ENCODE measurements around the gene METAP1D.

Gene METAP1D

GRCh38 chr2:172093416-172094293 lies 93.9 kb downstream of the METAP1D start:
- no peak for DNase-seq

- no peak for DNase-seq
These were observed 94.8 kb downstream of the METAP1D start for GRCh38 chr2:172094294-172095145.

- DNase-seq = peak in 3 of 4 experiments; percentile 27 to 62 (median 48)
These were observed 95.6 kb downstream of the METAP1D start for GRCh38 chr2:172095146-172095904.

- DNase-seq = no peak
These were observed 96.3 kb downstream of the METAP1D start for GRCh38 chr2:172095905-172096625.

- DNase-seq = no peak
These were observed 97.1 kb downstream of the METAP1D start for GRCh38 chr2:172096626-172097547.

DNA sequence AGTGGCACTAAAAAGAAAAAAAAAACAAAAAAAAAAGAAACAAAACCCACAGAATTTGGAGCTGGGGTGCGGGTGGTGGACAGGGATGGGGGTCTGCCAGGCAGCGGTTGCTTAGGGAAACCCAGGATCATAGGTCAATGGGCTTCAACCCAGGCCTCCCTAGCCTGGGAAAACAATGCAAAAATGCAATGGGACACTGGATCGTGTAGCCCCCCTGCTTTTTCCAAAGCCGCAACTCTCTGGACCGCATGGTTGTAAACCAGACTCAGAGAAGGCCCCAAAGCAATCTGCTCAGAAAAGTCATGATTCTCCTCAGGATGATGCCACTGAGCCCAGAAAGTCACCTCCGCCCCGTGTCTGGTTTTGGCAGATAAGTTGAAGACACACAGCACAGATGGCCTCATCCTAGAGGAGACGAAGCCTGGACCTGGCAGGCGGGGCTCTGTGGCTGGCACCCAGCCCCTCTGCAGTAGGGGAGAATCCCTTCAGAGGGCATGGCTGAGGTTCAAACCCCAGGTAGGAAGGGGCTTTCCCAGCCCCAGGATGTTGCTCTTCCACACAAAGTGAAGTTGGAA lies 97.9 kb downstream of the METAP1D start:
- no peak for DNase-seq

- DNase-seq = no peak
These were observed 98.5 kb downstream of the METAP1D start for GRCh38 chr2:172098287-172098649.

DNA sequence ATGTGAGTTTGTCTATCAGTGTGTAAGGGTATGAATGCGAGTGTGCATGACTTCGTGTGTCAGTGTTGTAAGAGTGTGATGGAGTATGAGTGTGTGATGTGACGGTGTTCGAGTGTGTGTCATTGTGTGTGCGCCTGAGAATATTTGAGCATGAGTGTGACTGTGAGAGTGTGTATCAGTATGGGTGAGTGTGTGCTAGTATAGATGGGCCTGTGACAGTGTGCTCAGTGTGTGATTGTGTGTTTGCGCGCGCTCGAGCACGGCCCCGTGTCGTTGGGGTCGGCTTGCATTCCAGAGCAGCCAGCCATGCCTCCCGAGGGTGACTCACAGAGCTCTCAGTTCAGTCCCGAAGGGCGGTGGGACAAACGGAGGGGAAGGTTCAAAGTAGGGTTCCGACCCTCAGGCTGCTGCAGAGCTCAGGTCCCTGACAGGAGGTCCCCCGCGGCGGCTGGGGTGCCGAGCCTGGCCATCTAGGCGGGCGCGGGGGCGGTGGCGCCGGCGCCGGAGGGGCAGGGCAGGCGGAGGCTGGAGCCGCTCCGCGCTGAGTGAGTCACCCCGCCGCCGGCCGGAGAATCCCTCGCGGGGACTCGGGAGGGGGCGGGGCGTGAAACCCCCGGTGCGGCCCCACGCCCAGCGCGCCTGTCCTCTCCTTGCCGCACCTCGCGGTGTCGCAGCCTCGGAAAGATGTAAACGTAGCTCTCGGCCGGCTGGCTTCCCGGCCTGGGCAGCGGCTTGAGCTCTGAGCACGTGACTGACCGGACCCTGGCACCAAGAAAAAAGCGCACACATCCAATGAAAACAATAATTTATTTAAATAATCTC lies 99.1 kb downstream of the METAP1D start:
- DNase-seq = no peak

GRCh38 chr2:172099472-172100079 lies 99.8 kb downstream of the METAP1D start:
- no peak for DNase-seq

DNA sequence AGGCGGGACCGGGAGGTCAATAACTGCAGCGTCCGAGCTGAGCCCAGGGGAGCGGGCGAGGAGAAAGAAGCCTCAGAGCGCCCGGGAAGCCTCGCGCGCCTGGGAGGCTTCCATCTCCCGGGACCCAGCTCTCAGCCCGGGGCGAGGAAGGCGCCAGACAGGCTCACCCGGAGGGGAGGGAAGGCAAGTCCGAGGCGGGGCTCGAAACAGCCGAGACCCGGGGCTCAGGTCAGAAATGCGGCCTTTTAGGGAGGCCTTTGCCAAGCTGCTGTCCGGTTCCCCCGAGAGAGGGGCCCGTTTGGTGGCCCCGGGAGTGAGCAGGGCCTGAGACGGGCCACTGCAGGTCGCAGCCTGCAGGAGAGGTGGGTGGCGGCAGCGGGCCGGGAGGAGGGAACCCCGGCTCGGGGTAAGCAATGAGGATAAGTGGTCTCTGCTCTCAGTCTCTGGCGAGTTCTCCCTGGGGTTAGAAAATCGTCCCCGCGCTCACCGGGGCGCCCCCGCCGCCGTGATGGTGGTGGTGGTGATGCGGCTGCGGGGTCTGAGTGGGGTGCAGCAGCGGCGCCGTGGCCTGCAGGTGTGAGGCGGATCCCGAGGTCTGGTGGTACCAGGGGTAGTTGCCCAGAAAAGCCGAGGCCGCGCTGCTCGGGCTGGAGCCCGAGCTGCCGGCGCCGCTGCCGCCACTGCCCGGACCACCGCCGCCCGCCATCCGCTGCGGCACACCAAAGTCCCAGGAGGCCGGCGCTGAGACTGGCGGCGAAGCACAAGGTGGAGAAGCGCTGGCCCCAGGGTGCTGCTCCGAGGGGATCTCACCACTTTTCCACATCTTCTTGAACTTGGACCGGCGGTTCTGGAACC lies 100.6 kb downstream of the METAP1D start:
- DNase-seq = no peak

DNA sequence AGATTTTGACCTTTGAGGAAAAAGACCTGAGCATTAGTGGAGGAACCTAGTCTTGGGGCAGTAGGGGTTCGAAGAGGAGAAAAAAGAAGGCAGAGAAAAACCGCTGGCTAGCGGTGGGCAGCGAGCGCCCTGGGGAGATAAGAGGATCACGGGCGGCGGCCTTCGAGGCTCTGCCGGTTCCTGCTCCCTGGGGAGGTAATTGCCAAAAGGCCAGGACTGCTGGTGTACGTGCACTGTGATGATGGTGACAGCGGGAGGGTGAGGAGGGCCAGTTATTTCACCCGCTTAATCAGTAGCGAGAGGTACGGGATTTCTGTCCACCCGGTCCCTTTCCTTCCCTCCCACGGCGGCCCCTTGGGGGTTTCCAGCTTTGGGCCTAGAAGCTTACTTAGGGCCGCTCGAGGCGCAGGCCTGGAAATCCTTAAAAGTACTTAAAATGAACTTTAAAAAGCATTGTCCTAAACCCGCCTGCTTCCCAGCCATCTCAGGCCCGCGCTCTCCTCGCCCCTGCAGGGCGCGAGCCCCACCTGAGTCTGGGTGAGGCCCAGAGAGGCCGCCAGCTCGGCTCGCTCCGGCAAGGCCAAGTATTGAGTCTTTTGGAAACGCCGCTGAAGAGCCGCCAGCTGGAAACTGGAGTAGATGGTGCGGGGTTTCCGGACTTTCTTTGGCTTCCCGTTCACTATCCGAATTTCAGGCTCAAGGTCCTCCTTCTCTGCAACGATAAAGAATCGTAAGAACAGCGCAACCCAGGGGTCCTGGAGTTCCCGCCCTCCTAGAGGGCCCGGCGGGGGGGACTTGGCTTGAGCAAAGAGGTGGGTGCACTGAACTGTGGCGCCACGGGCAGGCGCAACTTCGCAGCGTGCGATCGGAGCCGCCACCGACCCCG lies 101.4 kb downstream of the METAP1D start:
- no peak for DNase-seq

- no peak for DNase-seq
These were observed 102.2 kb downstream of the METAP1D start for GRCh38 chr2:172101821-172102390.

DNA sequence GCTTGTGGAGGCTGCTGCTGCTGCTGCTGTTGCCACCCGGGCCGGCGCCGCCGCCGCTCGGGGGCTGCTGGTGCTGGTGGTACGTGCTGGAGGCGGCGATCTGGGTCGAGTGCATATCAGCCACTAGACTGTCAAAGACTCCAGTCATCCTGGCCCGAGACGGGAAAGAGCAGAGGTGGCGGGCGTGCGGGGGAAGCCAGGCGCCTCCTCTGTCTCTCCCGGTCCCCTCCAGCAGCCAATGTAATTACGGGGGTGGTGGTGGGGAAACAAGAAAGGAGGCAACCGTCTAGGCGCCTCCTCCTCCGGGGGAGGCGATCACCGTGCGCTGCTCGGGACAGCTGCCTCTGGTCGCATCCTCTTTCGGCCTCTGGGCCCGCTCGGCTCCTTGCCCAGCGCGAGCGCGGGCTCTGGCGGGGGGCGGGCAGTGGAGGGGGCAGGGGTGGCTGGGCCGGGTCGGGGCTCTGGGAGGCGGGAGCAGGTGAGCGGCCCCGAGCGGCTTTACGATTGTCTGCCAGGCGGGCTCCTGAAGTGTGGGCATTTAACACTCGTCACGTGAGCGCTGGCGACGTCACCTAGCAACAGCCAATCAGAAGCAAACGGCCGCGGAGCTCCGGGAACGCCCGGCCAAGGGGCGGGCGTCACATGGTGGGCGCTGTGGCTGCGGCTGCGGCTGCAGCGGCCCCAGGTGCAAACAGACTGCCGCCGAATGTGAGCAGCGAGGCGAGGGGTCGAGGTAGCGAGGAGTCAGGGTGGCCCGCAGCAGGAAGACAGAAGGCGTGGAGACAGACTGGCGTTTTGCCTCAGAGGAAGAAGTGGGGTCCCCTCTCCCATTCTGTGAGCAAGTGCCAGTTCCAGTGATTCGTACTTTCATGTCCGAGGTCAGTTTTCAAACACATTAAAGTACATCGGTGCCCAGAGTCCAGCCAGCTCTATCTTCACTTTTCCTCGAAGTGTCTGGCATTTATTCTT lies 102.9 kb downstream of the METAP1D start, which contains the start of gene DLX2:
Gene DLX2 (minus strand): TSS at position 510 of the 969 bp plus-strand sequence. CDS start 362 bp downstream, at position 148.
- DNase-seq = peak in 3 of 4 experiments; percentile 16 to 32 (median 23)

DNA sequence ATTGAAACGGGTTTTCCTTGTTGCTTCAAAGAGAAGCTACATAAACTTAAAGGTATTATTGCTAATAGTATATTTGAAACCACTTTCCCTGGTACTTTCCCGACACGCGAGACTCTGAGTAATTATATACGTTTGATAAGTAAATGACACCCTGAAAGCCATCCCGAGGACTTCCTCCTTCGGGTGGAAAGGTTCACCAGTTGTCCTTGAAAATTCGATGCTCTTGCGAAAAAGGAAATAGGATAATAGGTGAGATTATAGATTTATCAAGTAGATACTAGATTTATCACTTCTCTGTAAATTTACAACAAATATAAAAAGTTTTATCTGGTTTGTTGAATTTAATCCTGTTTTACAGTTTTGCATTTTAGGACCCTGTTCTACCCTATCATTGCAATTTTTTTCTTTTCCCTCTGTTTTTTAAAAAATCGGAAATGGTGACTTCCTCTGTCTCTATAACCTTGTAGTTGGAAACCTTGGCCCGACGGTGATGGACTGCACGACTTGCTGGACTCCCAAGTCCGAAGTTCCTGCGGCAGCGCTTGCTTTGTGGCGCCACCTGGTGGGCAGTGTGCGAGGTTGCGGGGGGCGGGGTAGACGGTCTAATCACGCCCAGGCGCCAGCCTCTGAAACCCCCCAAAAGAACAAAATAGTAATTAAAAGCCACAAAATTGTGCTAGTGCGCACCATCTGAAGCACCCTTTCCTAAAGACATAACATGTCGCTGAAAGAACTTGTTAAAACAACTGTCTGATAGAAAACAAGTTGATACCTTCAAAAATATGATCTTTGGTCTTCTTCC lies 103.9 kb downstream of the METAP1D start:
- peak in 3 of 4 experiments; percentile 13 to 55 (median 40) for DNase-seq
